DND-41 (cell line): ENCODE measurements around the gene PITPNC1.

Experiments
- ATAC-seq: fragments of 200-7000 bp; cut with Tn5 transposase; 3 replicates; pipeline ENCODE4 v1.9.1; 2021; ENCODE audit warnings: low read depth; ENCODE audit not compliant: insufficient read depth
- DNase-seq: peaks from one replicate; pipeline ENCODE4 v3.0.0-alpha.2; 2020
- H2AFZ ChIP-seq: 2 replicates; pipeline ENCODE4 v1.6.0; 2012; ENCODE audit warnings: low read depth, low read length
- H3K27ac ChIP-seq: 2 replicates; pipeline ENCODE4 v1.5.1; 2012; ENCODE audit warnings: low read length, inconsistent platforms
- H3K27me3 ChIP-seq: fragments of 200-600 bp; sonication (generic); 2 replicates; pipeline ENCODE4 v1.6.0; 2012; ENCODE audit warnings: low read length, mild to moderate bottlenecking, inconsistent platforms; ENCODE audit not compliant: insufficient read depth, poor library complexity
- H3K36me3 ChIP-seq: 2 replicates; pipeline ENCODE4 v1.5.1; 2012; ENCODE audit warnings: low read length, inconsistent platforms; ENCODE audit not compliant: insufficient read depth
- H3K4me1 ChIP-seq: 2 replicates; pipeline ENCODE4 v1.5.1; 2012; ENCODE audit warnings: mild to moderate bottlenecking, low read length; ENCODE audit not compliant: insufficient read depth
- H3K4me2 ChIP-seq: 2 replicates; pipeline ENCODE4 v1.6.0; 2012; ENCODE audit warnings: mild to moderate bottlenecking, moderate library complexity, low read length, inconsistent platforms; ENCODE audit not compliant: insufficient read depth
- H3K4me3 ChIP-seq, 2 experiments: fragments of 200-600 bp in 1 of 2; shearing (Covaris generic) in 1 of 2; 2 replicates each; pipeline ENCODE4 v1.5.1; 2012 to 2016; ENCODE audit warnings: inconsistent platforms in 2 of 2, low read length in 2 of 2, mild to moderate bottlenecking in 2 of 2, low read depth in 1 of 2, moderate library complexity in 1 of 2
- H3K79me2 ChIP-seq: 2 replicates; pipeline ENCODE4 v1.6.0; 2012; ENCODE audit warnings: low read length, inconsistent platforms; ENCODE audit not compliant: insufficient read depth
- H3K9ac ChIP-seq: 2 replicates; pipeline ENCODE4 v1.6.0; 2012; ENCODE audit warnings: low read depth, mild to moderate bottlenecking, inconsistent platforms, low read length, moderate library complexity
- H3K9me3 ChIP-seq: 2 replicates; pipeline ENCODE4 v1.5.1; 2012; ENCODE audit warnings: low read length, moderate library complexity, mild to moderate bottlenecking, inconsistent platforms; ENCODE audit not compliant: insufficient read depth, severe bottlenecking
- H4K20me1 ChIP-seq: 2 replicates; pipeline ENCODE4 v1.6.0; 2012; ENCODE audit warnings: low read length; ENCODE audit not compliant: insufficient read depth
- EZH2 ChIP-seq: IDR thresholded peaks from 3 replicates; pipeline ENCODE4 v1.6.1; 2012; ENCODE audit warnings: borderline replicate concordance, low read depth, mild to moderate bottlenecking, moderate library complexity, low read length, inconsistent platforms; ENCODE audit not compliant: severe bottlenecking
- TF ChIP-seq, protein P1 (sequence below): IDR thresholded peaks from 2 replicates; pipeline ENCODE4 v1.5.1; 2012; ENCODE audit warnings: borderline replicate concordance, low read length, moderate library complexity, mild to moderate bottlenecking; ENCODE audit not compliant: poor library complexity, severe bottlenecking; ENCODE audit errors: extremely low read depth

The PITPNC1 gene

DNA sequence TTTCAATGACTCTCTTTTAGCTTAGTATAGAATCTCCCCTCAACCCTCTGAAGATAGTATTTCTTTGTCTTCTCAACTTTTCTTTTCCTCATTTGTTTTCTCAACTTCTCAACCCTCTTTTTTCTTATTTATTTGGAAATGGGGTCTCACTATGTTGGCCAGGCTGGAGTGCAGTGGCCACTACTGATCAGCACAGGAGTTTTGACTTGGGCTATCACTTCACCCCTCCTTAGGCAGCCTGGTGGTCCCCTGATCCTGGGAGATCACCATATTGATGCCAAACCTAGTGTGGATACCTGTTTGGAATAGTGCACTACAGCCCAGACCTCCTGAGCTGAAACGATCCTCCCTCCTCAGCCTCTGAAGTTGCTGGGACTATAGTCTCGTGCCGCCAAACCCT, 79.8 kb downstream of the PITPNC1 start:
- Histone ChIP-seq H3K9ac (no peak overlapping the region), H3K4me3 (no peak overlapping the region), H3K4me1 (peaks cover 25% of the 10 kb centered on the region), H4K20me1 (no peaks in the 10 kb centered on the region), H3K36me3 (no peaks in the 10 kb centered on the region), H3K27me3 (no peaks in the 10 kb centered on the region), H3K4me2 (no peak overlapping the region), H3K27ac (no peak overlapping the region), H2AFZ (no peak overlapping the region), H3K79me2 (no peaks in the 10 kb centered on the region), H3K9me3 (peaks cover 5% of the 10 kb centered on the region)
- DNase-seq (no peak), ATAC-seq (no peak)
- TF ChIP-seq, protein P1, sequence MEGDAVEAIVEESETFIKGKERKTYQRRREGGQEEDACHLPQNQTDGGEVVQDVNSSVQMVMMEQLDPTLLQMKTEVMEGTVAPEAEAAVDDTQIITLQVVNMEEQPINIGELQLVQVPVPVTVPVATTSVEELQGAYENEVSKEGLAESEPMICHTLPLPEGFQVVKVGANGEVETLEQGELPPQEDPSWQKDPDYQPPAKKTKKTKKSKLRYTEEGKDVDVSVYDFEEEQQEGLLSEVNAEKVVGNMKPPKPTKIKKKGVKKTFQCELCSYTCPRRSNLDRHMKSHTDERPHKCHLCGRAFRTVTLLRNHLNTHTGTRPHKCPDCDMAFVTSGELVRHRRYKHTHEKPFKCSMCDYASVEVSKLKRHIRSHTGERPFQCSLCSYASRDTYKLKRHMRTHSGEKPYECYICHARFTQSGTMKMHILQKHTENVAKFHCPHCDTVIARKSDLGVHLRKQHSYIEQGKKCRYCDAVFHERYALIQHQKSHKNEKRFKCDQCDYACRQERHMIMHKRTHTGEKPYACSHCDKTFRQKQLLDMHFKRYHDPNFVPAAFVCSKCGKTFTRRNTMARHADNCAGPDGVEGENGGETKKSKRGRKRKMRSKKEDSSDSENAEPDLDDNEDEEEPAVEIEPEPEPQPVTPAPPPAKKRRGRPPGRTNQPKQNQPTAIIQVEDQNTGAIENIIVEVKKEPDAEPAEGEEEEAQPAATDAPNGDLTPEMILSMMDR: no peak
- TF ChIP-seq EZH2: no peak

DNA sequence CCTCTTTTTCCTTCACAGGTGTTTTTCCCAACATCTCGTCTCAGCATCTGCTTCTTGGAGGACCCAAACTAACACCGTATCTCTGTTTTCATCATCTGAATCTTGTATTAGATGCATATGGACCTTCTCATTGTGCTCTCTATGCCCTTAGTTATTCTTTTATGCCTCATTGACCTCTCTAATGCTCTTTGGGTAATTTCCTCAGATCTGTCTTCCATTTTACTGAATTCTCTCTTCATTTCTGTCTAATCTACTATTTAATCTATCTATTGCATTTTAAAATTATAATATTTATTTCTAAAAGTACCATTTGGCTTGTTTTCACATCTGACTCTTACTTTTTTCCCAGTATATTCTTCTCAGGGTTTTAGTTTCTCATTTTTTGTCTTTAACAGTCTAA, 81.1 kb downstream of the PITPNC1 start:
- Histone ChIP-seq H3K4me3 (no peak overlapping the region), H3K36me3 (no peaks in the 10 kb centered on the region), H4K20me1 (no peaks in the 10 kb centered on the region), H3K27me3 (no peaks in the 10 kb centered on the region), H3K9me3 (peaks cover 5% of the 10 kb centered on the region), H3K79me2 (no peaks in the 10 kb centered on the region), H3K9ac (no peak overlapping the region), H3K27ac (no peak overlapping the region), H3K4me2 (no peak overlapping the region), H3K4me1 (peaks cover 12% of the 10 kb centered on the region), H2AFZ (no peak overlapping the region)
- no peak for DNase-seq
- TF ChIP-seq, protein P1: no peak
- no peak for TF ChIP-seq EZH2
- ATAC-seq: no peak

DNA sequence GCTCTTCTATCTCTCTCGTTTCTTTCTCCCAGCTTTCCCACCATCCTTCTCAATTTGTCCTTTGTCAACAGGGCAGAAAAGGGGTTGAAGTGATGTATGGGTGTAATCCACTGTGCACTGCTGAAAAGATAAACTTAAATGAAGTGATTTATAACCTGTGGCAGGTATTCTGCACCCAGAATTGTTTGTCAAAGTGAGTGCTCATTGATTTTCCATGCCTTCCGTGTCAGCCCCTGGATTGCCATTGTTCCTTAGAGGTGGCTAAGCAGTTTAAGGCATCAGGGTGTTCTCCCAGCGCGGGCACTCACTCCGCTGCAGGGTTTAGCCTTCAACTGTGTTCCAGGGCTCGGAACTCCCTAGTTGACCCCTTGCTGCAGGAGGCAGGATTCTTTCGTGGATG, 82.9 kb downstream of the PITPNC1 start:
- Histone ChIP-seq H3K9ac (no peak overlapping the region), H3K27ac (no peak overlapping the region), H2AFZ (no peak overlapping the region), H3K4me3 (no peak overlapping the region), H3K36me3 (no peaks in the 10 kb centered on the region), H3K9me3 (peaks cover 5% of the 10 kb centered on the region), H3K27me3 (no peaks in the 10 kb centered on the region), H3K79me2 (no peaks in the 10 kb centered on the region), H4K20me1 (no peaks in the 10 kb centered on the region), H3K4me1 (peaks cover 6% of the 10 kb centered on the region; the same call in 1 of the 2 replicates), H3K4me2 (no peak overlapping the region)
- ATAC-seq (no peak), DNase-seq (no peak)
- TF ChIP-seq, protein P1: no peak
- TF ChIP-seq EZH2: no peak

DNA sequence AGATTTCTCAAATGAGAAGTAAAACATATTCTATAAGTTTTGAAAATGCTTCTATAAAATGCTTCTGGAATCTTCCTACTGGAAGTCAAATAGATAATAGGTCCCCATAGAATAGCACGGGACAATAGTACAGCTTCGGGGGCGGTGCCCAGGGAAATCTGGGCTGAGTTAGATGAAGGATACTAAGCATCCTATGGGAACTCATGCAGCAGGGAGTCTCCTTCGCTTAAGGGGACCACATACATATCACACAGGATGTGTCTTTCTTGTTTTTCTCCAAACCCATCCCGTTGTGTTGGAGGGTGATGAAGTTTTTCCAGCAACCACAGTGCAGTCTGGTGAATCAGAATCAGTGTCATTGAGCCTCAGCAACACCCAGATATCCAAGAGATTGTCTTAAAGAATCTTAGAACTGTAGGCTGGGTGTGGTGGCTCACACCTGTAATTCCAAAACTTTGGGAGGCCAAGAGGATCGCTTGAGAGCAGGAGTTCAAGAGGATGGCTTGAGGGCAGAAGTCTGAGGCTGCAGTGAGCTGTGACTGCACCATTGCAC, 84.2 kb downstream of the PITPNC1 start:
- no peak overlapping the region for H3K27ac ChIP-seq
- no peak overlapping the region for H3K9ac ChIP-seq
- H3K79me2 ChIP-seq: no peaks in the 10 kb centered on the region
- H3K4me2 ChIP-seq: no peak overlapping the region
- ATAC-seq (no peak), DNase-seq (no peak)
- H4K20me1 ChIP-seq: no peaks in the 10 kb centered on the region
- H2AFZ ChIP-seq: no peak overlapping the region
- H3K27me3 ChIP-seq: no peaks in the 10 kb centered on the region
- H3K36me3 ChIP-seq: no peaks in the 10 kb centered on the region
- peaks cover 4% of the 10 kb centered on the region for H3K4me1 ChIP-seq
- TF ChIP-seq, protein P1: no peak
- TF ChIP-seq EZH2: no peak
- H3K4me3 ChIP-seq: no peak overlapping the region
- peaks cover 5% of the 10 kb centered on the region for H3K9me3 ChIP-seq
